SK-N-SH (cell line): Measurements from ENCODE around the gene EIF3K.

Experiments
- EZH2phosphoT487 ChIP-seq: fragments of 200-600 bp; sonication (generic); IDR thresholded peaks from 2 replicates; pipeline ENCODE4 v1.6.1; 2017; ENCODE audit warnings: low read depth, mixed run types, mild to moderate bottlenecking, antibody characterized with exemption, moderate library complexity, borderline replicate concordance
- ZBTB33 ChIP-seq: IDR thresholded peaks from 2 replicates; pipeline ENCODE4 v1.4.0; 2012; ENCODE audit warnings: low read depth, borderline replicate concordance

DNA sequence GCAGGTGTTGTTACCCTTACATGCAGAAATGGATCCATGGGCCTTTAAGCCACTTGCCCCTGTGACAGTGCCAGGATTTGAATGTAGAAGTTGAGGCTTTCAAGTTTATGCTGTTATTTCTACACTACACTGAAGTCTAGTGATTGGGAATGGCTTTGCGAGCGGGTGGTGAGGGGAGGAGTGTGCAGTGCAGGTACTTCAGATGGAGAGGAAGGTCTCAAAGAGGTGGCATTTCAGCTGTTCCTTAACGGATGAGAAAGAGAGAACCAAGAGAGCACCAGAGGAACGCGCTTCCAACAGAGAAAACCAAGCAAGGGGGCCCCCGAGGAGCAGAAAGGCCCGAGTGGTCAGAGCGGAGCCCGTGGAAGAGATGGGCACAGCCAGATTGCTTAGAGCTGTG lies 41.7 kb downstream of the EIF3K start:
- no peak for TF ChIP-seq EZH2phosphoT487
- no peak for TF ChIP-seq ZBTB33
